GM21529 (cell line): Measurements from ENCODE around the gene PDE6D.
A peak's percentile ranks its signal among the peaks of the same experiment; 100 is the strongest.
"Not testable (repeated sequence)": the region's sequence is repeated elsewhere in the genome, so short reads cannot be mapped to it uniquely, and the experiment has no call there.

Experiments used
- ATAC-seq: cut with Tn5 transposase; IDR thresholded peaks from one replicate; pipeline ENCODE4 v1.9.1; 2021; ENCODE audit not compliant: unreplicated experiment

The PDE6D gene

GRCh38 chr2:231780123-231780908 is 766 bp downstream of the PDE6D start:
- peak; percentile 4 for ATAC-seq

GRCh38 chr2:231769170-231770136 is 11.6 kb downstream of the PDE6D start:
- no peak for ATAC-seq

GRCh38 chr2:231765496-231765929 is 15.6 kb downstream of the PDE6D start:
- ATAC-seq: peak; percentile 56

DNA sequence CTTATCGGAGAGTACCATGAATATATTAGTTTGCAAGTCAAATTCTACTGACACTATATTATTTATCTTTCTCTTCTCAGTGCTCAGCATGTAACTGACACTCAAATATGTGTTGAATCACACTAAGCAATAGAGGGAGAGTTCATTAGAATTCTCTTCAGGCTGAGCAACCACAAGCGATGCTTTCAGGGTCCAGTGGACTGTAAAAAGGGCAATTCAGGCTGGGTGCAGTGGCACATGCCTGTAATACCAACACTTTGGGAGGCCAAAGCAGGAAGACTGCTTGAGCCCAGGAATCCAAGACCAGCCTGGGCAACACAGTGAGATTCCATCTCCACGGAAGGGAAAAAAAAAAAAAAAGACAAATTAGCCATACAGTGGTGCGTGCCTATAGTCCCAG is 16.3 kb downstream of the PDE6D start:
- no peak for ATAC-seq

- no peak for ATAC-seq
These were observed 17.0 kb downstream of the PDE6D start for GRCh38 chr2:231764124-231764523.

DNA sequence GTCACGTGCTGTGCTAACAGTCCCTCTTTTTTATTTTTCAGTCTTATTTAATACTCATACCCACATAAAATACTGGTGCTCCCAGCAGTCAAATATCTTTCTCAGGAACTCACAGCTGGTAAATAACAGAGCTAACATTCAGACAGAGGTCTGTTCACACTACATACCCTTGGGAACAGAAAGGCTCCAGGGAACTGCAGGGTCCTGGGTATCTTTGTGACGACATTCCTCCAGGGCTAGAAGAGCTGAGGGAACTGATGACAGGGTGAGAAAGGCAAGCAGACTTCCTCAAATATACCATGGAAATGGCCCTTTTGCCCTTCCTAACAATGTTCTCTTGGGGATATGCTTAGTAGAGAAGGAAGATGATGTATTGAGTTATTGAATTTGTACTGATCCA is 19.3 kb downstream of the PDE6D start:
- ATAC-seq: no peak

GRCh38 chr2:231752061-231752460 is 29.0 kb downstream of the PDE6D start:
- ATAC-seq: no peak

- no peak for ATAC-seq
These were observed 29.9 kb downstream of the PDE6D start for GRCh38 chr2:231751042-231751815.

DNA sequence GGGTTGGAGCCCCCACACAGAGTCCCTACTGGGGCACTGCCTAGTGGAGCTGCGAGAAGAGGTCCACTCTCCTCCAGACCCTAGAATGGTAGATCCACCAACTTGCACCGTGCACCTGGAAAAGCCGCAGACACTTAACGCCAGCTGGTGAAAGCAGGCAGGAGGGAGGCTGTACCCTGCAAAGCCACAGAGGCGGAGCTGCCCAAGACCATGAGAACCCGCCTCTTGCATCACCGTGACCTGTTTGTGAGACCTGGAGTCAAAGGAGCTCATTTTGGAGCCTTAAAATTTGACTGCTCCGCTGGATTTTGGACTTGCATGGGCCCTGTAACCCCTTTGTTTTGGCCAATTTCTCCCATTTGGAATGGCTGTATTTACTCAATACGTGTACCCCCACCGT is 32.1 kb downstream of the PDE6D start:
- not testable (repeated sequence) for ATAC-seq

DNA sequence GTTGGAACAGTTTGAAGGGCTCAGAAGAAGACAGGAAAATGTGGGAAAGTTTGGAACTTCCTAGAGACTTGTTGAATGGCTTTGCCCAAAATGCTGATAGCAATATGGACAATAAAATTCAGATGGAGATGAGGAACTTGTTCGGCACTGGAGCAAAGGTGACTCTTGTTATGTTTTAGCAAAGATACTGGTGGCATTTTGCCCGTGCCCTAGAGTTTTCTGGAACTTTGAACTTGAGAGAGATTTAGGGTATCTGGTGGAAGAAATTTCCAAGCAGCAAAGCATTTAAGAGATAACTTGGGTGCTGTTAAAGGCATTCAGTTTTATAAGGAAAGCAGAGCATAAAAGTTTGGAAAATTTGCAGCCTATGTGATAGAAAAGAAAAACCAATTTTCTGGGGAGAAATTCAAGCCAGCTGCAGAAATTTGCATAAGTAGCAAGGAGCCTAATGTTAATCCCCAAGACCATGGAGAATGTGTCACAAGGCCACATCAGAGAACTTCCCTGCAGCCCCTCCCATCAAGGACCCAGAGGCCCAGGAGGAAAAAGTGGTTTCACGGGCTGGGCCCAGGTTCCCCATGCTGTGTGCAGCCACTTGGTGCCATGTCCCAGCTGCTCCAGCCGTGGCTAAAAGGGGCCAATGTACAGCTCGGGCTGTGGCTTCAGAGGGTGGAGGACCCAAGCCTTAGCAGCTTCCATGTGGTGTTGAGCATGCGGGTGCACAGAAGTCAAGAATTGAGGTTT is 32.8 kb downstream of the PDE6D start:
- not testable (repeated sequence) for ATAC-seq

GRCh38 chr2:231745303-231746038 is 35.6 kb downstream of the PDE6D start:
- ATAC-seq: no peak

GRCh38 chr2:231743376-231744116 is 37.5 kb downstream of the PDE6D start:
- ATAC-seq: no peak

DNA sequence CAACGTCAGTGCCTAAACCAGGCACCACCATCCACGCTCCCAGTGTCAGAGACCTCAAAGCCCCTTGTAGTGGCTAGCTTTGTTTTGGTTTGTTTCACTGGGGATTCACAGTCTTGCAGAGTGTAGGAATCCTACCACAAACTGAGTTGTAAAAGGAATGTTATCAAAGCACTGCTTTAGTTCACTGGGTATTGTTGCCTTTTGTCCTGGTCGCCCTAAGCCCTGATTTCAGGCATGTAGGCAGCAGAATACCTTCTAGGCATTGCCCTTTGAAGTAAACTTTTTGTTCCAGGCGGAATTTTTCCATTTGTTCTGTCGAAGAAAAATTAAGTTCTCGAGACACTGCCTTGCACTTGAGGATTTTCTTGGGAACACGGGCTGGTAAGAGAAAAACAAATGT is 43.3 kb downstream of the PDE6D start:
- ATAC-seq: no peak

DNA sequence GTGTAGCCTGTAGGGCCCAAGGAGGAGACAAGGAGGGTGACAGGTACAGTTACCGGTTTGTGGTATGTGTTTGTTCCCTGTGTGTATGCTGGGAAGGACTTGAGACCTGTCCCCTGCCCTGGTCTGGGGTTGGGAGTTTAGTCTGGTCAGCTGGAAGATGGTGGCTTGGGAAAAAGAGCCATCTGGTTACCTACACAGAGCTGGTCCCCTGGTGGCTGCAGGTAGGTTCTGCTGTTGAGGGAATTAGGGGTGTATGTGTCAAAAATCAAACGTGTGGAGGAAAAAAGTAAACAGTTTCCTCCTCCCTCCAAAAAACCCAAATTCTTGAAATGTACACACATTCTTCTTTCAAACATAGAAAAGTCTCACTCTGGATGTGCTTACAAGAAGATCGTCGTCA is 48.5 kb downstream of the PDE6D start:
- ATAC-seq: no peak

DNA sequence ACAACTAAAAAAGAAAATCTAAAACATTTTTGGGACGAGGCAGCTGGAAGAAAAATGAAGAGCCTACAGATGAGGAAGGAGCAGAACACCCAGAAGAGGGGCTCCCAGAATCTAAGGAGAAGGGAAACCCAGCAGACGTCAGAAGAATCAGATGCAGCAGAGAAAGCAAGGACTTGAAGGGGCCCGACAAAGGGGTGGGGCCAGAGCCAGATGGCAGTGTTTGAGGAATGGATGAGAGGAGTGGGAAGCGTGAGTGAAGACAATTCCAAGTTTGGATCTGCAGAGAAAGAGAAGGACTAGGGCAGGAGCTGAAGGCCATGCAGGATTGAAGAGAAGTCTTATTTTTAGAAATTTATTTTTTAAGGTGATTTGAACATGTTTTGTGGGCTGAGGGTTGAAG is 53.5 kb downstream of the PDE6D start:
- ATAC-seq: no peak

DNA sequence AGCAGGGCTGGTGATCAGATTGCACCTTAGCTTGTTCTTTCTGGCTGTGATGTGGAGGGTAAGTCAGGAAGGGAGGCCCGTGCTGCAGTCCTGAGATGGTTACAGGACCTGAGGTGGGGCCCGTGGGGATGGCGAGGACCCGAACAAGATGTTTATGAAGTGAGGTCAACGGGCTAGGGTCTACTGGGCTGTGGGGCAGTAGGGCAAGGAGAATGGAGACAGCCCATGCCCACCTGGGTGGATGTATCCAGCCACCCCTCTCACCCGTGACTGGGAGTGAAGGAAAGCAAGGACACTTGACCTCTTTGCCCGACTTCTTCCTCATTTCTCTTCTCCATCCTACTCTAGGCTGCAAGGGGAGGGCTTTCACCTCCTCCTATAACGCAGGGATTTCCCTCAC is 54.8 kb downstream of the PDE6D start:
- no peak for ATAC-seq

DNA sequence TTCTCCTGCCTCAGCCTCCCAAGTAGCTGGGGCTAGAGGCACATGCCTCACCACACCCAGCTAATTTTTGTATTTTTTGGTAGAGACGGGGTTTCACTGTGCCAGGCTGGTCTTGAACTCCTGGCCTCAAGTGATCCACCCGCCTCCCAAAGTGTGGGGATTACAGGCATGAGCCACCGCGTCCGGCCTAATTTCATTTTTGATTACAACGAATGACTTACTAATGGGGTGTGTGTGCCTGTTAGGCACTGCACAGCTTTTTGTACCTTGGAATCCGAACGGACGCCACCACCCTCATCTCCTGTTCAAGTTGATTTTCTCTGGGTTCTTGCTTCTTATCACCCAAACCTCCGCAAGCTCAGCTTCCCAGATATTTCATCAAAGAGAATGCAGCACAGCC is 55.6 kb downstream of the PDE6D start:
- ATAC-seq: no peak

GRCh38 chr2:231722721-231723307 is 58.3 kb downstream of the PDE6D start:
- no peak for ATAC-seq
